GM18505 (cell line): ENCODE data around the gene ZNF710.
"Not testable (repeated sequence)": the region's sequence is repeated elsewhere in the genome, so short reads cannot be mapped to it uniquely, and the experiment has no call there.

ENCODE experiments used
- ATAC-seq: cut with Tn5 transposase; IDR thresholded peaks from one replicate; pipeline ENCODE4 v1.9.1; 2021; ENCODE audit not compliant: unreplicated experiment
- POLR2A ChIP-seq: IDR thresholded peaks from 4 replicates; pipeline ENCODE4 v1.6.1; 2011; ENCODE audit warnings: borderline replicate concordance; ENCODE audit not compliant: insufficient read depth, insufficient read length; ENCODE audit errors: extremely low read depth

ZNF710 gene

DNA sequence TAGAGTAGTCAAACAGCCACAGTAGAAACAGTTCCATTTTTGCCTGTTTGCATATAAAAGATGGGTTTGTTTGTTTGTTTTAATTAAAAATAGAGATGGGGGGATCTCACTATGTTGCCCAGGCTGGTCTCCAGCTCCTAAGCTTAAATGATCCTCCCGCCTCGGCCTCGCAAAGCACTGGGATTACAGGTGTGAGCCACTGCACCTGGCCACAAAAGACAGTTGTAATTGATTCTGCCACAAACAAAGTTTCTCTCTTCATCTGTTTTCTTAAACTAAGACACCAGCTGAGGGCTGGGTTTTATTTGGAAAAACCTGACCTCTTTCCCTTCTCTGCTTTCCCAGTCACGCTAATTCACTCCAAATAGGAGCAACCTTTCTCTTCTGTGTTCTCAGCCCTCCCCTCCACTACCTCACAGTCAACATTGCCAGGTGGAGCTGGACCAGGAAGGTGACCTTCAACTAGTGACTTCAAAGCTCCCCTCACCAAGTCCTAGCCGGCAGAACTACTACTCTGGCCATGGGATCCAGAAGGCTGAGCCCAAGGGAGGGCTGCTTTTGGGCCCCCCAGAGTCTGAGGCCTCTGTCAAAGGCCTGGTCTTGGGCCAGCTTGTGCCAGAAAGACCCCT, 102.7 kb downstream of the ZNF710 start:
- no peak for TF ChIP-seq POLR2A
- no peak for ATAC-seq

DNA sequence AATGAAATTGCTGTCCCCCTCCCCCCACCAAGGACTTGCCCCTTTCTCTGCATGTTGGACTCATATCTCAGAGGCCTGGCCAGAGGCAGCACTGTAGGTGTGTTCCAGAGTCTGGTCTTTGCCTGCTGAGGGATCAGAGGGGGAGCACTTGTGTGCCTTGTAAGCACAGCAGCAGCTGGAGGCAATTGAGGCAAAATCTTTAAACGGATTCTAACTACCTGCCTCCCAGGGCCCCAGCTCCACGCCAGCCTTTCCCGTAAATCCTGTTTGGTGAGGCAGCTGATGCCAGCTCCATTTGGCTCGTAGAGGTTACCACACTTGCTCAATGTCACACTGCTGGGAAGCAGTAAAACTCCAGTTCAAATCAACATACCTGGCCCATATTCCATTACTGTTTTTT, 103.4 kb downstream of the ZNF710 start:
- TF ChIP-seq POLR2A = no peak
- ATAC-seq = no peak

DNA sequence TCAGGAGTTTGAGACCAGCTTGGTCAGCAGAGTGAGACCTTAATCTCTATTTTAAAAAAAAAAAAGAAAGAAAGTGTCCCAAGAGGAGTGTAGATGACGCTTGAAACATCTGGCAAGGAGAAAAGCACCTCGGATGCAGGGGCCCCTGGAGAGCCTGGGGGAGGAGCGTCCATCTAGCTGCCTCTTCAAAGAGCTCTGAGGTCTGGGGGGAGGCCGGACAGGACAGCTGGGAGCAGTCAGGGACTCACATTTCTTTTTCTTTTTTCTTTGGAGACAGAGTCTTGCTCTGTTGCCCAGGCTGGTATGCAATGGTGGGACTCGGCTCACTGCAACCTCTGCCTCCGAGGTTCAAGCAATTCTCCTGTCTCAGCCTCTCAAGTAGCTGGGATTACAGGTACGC, 104.4 kb downstream of the ZNF710 start:
- no peak for TF ChIP-seq POLR2A
- ATAC-seq = no peak

DNA sequence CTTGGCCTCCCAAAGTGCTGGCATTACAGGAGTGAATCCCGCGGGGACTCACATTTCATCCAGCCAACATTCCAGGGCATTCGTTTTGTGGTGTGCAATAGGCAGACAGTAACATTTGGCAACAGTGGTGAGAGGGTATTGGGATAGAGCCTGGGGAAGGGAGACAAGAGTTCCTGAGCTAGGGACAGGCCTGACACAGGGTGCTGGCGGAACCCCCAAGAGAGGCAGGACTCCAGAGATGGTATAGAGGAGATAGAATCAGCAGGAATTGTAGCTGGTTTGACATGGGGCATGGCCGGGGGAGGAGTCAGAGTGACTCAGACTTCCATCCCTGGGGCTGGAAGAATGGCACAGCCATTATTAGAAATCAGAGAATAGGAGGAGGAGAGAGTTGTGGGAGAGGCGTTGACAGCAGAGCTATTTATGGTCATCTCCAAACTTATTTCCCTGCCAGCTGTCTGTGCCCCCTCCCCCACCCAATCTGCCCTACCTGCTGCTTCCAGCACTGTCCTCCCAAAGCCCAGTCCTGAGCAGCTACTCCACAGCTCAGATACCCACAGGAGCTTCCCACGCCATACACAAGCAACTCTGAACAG, 105.5 kb downstream of the ZNF710 start:
- no peak for TF ChIP-seq POLR2A
- no peak for ATAC-seq

DNA sequence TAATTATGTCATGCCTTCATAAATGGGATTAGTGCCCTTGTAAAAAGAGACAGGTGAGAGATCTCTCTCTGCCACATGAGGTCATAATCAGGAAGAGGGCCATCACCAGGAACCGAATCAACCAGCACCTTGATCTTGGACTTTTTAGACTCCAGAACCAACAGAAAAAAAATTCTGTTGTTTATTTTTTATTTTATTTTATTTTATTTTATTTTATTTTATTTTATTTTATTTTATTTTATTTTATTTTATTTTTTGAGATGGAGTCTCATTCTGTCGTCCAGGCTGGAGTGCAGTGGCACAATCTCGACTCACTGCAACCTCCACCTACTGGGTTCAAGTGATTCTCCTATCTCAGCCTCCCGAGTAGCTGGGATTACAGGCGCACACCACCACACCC, 106.9 kb downstream of the ZNF710 start:
- ATAC-seq = not testable (repeated sequence)

DNA sequence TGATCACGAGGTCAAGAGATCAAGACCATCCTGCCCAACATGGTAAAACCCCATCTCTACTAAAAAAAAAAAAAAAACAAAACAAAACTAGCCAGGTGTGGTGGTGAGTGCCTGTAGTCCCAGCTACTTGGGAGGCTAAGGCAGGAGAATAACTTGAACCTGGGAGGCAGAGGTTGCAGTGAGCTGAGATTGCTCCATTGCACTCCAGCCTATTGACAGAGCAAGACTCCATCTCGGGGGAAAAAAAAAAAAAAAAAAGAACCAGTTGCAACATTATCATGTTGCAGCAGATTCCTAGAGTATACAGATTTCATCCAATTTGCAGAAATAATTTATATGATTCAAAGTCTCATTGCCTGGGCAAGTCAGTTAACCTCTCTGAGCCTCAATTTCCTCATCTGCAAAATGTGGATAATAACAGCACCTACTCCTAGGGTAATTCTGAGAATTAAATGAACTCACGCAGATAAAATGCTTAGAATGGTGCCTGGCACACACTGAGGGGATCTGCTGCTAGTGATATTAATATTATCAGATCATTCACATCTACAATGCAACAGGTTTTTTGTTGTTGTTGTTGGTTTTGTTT, 108.1 kb downstream of the ZNF710 start:
- not testable (repeated sequence) for ATAC-seq

DNA sequence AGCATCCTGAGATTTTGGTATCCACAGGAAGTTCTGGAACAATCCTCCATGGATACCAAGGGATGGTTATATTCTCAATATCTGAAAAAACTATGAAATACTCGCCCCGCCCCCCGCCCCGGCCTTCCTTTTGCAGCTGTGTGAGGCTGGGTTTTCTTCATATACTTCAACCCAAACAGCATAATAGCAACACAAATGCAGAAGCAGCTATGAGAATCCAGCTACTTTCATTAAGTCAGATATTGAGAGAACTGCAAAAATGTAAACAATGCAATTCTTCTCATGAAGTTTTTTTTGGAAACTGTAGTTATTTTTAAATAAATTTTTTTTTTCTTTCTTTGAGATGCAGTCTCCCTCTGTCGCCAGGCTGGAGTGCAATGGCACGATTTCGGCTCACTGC, 112.0 kb downstream of the ZNF710 start:
- ATAC-seq = no peak
- TF ChIP-seq POLR2A = no peak

DNA sequence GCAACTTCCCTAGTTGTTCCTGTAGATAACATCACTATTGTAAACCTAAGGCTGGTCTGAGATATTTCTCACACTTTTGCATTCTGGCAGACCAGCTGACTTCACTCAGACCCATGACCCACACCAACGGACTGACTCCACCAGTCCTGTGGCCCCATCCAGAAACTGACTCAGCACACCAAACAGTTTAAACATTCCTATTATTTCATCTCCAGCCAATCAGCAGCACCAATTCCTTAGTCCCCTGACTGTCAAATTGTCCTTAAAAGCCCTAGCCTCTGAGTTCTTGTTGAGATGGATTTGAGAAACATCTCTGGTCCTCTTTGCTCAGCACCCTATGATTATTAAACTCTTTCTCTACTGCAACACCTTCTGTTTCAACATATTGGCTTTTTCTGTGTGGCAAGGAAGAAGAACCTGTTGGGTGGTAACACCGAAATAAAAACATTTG, 113.4 kb downstream of the ZNF710 start:
- TF ChIP-seq POLR2A = no peak
- no peak for ATAC-seq

DNA sequence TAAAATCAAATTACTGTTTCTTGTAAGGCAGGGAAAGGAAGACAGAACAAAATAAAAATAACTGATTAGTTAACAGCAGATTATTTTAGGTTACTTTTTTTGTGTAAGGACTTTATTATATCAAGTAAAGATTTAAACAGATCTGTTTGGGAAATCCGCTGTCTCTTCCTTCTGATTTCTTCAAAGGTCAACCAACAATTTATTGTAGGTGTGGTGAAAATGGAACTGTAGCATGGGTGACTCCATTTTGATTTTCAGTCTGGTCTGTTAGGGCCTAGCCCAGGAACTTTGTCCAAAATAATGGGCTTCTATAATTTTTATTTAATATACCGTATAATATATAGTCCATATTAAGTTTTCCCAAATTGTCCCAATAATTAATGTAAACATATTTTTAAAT, 114.7 kb downstream of the ZNF710 start:
- no peak for ATAC-seq

DNA sequence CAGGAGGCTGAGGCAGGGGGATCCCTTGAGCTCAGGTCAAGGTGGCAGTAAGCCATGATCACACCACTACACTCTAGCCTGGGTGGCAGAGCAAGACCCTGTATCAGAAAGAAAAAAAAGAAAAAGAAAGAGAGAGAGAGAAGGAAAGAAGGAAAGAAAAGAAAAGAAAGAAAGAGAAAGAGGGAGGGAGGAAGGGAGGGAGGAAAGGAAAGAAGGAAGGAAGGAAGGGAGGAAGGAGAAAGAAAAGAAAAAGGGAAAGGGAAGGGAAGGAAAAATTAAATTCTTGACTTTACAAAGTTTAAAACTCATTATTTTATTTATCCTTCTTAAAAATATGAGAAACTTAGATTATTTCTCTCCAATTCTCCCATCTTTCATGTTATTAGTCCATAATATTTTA, 118.2 kb downstream of the ZNF710 start:
- ATAC-seq = no peak
- TF ChIP-seq POLR2A = no peak

More for the DNA sequence above, 114.7 kb downstream of the ZNF710 start:
- no peak for TF ChIP-seq POLR2A

DNA sequence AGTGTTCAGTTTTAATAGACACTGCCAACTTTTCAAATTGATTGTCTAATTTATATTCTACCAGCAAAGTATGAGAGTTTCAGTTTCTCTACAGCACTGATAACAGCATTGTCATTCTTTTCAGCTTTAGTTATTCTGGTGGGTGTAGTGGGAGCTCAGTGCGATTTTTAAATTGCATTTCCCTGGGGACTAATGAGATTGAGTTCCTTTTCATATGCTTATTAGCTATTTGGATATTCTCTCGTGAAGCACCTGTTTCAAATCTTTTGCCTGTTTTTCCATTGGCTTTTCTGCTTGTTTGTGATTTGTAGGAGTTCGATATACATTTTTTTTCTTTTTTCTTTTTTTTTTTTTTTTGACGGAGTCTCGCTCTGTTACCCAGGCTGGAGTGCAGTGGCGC, 120.0 kb downstream of the ZNF710 start:
- TF ChIP-seq POLR2A = no peak
- no peak for ATAC-seq

DNA sequence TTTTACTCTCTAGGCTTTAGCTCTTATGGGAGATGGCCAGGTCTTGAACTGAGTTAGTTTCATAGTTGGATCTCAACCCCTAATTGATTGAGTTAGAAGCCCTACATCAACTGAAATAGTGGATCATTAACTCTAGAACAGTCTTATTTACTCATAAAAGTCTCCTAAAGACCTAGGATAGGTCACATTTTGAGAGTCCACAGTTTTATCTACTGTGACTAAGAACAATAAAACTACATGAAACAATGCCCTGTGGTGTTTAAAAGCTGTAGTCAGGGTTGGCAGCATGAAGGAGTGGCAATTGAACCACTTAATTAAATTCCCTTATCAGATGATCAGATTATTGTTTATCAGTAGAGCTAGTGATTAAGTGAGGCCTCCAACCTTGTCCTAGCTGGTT, 123.4 kb downstream of the ZNF710 start:
- TF ChIP-seq POLR2A = no peak
- no peak for ATAC-seq

DNA sequence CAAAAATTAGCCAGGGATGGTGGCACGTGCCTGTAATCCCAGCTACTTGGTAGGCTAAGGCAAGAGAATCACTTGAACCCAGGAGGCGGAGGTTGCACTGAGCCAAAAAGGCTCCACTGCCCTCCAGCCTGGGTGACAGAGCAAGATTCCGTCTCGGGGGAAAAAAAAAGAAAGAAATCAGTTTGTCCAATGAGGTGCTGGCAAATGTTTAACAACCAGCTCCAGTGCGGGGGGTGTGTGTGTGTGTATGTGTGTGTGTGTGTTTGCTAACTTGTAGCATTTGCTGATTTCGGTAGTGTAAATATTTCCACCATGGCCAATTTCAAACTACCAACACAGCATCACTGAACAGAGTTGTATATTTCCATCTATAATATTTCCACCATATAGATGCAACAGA, 124.9 kb downstream of the ZNF710 start:
- no peak for TF ChIP-seq POLR2A
- no peak for ATAC-seq

DNA sequence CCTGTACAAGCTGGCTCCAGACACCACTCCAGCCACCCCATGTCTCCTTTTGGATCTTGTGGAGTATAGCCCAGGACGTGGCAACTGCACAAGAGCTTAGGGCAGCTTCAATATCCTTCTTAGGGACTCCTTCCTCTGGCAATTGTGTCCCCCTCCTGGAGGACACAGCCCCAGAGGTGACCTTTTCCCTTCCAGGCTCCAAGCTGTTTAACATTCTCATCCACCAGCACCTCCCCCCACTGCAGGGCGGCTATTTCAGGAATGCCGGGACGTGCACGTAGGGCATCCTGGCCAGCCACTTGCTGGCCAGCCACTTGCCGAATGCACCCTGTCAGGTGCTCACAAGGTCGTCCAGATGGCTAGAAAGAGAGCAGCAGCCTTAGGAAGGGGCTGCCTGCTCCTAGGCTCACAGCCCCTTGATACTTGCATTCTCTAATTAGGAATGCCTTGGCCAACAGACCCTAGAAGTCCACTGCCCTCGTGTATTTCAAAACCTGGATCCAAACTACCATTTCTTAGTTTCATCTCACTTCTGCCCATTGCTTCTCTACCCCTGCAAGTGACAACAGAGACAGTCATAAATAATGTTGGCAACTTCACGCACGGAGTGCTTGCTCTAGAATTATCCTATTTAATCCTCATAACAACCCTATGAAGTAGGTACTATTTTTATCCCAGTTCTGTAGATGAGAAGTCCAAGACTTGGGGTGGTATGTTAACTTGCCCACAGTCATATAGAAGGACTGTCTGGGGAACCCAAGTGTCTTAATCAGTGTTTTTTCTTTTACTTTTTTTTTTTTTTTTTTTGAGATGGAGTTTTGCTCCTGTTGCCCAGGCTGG, 125.7 kb downstream of the ZNF710 start:
- no peak for ATAC-seq
- no peak for TF ChIP-seq POLR2A

DNA sequence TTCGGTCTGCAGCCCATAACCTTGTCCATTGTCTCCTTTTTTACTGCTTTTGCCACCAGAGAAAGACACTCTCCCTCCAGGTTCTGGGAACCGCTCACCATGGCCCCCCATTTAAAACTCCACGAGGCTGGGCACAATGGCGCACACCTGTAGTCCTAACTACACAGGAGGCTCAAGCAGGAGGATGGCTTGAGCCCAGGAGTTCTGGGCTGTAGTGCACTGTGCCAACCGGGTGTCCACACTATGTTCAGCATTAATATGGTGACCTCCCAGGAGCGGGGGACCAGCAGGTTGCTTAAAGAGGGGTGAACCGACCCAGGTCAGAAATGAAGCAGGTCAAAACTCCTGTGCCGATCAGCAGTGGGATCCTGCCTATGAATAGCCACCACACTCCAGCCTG, 129.2 kb downstream of the ZNF710 start:
- ATAC-seq = no peak

More for the DNA sequence above, 129.2 kb downstream of the ZNF710 start:
- TF ChIP-seq POLR2A = no peak
